NOMO-1 (cell line): ENCODE results near the gene DUSP5.
"Not testable (repeated sequence)": the region's sequence is repeated elsewhere in the genome, so short reads cannot be mapped to it uniquely, and the experiment has no call there.

ENCODE experiments used
- DNase-seq, 2 experiments: peaks; one replicate each; lab custom pipeline; 2025; ENCODE audit not compliant: unreplicated experiment in 2 of 2; lab: John Stamatoyannopoulos, UW

Gene DUSP5

DNA sequence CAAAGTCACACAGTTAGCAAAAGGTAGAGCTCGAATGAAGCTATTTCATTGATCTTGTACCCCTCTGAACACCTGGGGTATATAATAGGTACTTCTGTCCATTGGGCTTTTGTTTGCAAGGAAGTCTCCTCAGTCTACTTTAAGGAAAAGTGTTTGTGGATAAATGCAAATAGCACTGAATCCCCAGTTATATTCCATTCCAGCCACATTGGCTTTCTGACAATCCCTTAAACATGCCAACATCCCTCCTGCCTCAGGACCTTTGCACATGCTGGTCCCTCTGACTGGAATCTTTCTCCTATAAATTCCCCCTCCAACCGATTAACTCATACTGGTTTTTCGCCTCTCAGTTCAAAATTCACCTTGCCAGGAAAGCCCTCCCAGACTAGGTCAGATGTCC lies 17.1 kb downstream of the DUSP5 start:
- no peak for DNase-seq

DNA sequence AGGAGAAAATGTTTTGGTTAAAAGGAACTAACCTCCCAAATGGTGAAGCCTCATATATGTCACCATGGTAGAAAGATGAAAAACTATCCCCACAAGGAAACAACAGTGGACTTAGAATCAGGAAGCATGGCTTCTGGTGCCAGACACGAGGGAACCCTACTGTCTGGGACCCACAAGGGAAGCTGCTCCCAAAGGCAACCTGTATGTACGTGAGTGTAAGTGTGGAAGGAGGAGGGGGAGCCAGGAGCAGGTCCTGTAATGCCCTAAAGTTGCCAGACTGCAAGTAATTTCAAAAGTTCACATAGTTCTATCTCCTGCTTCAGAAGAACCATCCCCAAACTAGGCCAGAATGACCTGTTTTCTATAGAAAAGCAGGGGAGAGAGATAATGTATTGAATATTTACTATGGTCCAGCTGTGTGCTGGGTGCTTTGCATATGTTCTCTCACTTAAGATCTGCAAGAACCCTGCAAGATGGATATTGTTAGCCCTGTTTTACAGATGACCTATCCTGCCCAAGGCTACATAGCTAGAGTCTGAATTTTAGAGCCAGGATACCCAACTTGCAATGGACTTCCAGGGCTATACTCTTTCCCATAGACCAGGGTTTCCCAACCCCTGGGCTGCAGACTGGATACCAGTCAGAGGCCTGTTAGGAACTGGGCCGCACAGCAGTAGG lies 19.2 kb downstream of the DUSP5 start:
- no peak for DNase-seq

DNA sequence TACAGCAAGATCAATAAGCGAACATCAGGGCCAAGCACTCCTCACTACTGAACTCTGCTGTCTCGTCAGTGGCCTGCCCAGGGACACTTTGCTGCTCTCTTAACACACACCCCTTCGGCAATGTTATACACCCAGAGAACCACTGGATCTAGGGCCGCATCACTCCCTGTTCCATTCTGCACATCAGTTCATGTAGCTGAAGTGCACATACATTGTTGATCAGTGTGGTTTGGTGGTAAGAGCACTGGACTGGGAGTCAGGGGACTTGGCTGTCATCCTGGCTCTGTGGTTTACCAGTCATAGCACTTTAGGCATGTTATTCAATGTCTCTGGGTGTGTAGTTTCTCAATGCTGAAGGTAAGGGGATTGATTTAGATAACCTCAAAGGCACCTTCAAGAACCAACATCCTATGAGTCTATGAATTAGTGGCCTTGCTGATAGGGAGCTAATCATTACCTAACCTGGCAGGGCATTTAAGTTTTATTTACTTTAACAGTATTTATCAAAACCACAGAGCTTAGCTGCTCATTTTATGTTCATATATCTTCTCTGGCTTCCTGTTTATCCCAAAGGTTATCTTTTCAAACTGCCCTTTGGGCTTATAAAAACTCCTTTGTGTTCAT lies 24.8 kb downstream of the DUSP5 start:
- no peak for DNase-seq

DNA sequence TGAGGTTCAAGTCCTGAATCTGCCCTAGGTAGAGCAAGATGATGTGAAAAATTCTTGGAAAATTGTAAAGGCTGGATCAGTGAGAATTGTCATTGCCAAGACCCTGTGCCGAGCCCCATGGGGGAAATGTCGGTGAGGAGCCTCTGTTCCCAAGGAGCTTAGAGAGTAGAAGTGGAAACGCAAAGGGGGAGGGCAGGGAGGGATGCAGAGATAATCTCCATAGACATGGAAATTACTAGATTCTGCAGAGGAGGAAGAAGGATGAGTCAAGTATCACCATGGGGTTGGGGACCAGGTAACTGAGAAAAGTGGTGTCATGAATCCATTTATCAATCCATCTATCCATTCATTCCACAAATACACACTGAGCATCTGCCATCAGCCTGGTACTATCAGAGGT lies 26.0 kb downstream of the DUSP5 start:
- no peak for DNase-seq

DNA sequence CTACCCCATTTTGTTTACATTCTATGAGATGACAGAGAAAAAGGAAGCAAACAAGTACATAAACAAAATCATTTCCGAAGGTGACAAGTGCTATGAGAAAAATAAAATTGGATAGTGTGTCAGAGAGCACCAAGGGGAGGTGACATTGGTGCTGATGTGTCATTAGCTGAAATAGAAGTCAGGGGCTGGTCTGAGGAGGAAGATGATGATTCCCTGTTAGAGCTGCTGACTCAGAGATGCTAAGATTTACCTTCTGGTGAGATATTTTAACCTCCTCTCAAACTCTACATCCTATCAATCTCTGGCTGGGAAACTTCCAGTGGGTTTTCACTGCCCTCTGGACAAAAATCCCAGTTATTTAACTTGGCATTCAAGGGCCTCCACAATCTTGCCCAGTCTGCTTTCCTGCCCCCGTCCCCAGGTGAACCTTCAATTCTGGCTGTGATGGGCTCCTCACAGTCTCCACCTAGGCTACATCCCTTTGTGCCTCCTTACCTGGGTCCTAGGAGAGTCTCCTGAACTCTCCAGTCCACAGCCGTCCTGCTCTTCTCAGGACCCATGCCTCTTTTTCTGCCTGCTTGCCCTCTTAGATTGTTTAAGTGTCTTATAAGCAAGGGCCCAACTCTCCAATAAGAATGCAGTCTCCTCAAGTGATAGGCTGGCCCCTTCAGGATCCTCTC lies 26.6 kb downstream of the DUSP5 start:
- DNase-seq, result no peak

DNA sequence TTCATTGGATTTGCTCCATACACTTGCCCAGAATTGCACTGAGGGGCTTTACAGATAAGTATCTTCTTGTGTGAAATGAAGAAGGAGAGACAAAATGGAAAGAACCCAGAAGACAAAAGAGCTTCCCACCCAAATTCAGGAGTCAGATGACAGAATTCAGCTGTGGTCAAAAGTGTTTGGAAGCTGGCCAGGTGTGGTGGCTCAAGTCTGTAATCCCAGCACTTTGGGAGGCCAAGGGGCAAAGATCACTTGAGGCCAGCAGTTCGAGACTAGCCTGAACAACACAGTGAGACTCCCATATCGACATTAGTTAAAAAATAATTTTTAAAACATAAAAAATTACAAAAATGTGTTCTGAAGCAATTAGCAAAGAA lies 27.1 kb downstream of the DUSP5 start:
- DNase-seq, result no peak

DNA sequence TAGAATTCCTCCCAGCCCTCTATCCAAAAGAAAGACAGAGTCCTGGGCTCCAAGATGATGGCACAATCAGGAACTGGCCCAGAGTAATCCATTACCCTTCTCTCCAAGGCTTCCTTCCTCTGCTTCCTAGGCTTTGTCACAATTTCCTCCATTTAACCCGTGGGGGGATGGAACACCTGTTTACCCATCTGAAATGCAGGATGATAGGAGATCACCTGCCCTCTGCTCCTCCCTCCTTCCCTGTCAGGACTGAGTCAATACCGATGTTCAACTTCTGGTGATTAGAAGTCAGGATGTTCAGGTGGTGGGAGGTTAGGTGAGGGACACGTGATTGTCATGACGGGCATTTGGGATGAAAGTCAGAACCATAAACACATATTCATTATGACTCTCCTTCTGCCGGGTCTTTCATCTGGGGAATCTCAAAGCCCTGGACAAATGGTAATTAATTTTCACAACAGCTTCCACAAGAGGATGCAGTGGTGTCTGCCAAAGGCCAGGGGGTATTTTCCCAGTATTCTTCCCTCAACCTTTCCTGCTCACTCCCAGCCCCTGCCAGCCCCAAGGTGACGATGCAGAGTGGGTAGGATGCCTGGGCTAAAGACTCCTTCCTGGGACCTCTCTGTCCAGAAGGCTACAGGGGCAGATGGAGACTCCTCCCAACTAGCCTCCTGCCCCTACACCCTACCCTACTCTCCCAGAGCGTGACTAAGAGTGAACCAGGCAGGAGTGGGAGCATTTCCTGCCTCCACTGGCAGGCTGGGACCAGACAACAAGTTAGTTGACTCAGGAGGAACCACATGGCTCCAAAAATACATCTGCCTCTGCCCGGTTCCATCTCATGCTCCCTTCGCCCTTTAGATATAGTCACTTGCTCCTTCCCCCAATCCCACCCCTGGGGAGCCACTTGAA lies 27.9 kb downstream of the DUSP5 start:
- DNase-seq, result no peak

DNA sequence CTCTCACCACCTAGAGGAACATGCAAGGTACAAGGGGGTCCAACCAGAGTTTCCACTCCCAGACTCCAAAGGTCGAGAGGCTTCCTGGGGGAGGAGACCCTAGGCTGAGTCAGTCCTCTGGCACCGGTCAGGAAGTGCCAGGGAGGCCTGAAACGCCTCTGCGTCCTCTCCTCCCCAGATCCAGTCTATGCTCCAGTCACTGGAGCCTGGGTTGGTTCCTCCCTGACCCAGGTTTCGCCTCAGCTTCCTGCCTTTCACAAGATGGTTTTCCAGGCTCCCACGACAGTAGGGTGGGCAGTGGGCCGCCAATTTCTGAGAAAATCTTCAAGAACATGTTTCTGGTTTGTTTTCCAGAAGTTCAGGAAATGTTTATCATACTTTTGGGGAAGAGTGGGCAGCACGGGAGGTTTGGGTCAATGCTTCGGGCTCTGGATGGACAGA lies 30.0 kb downstream of the DUSP5 start:
- no peak for DNase-seq

DNA sequence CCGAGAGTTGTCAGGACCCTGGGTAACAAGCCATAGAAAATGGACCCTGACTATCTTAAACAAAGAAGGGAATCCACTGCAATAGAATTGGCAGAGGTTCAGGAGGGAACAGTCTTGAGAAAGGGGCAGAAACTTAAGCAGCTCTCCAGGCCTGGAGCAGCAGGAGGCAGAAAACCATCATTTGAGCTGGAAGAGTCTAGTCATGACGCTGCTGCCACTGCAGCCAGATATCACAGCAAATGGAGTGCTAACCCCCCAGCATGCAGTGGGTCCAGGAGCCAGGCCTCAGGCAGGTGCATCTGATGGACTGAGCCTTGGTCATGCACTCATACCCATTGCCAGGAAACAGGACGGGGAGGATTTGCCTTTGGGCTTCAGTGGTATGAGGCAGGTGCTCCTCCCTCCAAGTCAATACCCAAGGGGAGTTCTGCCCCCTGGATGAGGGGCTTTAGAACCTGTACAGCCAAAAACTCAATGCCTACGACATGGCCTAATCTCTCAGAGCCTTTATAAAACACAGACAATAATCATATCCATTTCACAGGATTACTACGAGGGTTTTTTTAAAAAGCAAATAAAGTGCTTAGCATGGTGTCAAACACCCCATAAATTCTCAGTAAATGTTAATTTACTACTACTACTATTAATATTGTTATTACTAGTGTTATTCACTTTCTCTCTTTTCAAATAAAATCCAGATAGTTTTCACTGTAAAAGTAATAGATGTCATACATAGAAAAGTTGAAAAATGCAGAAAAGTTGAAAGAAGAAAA lies 30.7 kb downstream of the DUSP5 start:
- DNase-seq, result no peak

DNA sequence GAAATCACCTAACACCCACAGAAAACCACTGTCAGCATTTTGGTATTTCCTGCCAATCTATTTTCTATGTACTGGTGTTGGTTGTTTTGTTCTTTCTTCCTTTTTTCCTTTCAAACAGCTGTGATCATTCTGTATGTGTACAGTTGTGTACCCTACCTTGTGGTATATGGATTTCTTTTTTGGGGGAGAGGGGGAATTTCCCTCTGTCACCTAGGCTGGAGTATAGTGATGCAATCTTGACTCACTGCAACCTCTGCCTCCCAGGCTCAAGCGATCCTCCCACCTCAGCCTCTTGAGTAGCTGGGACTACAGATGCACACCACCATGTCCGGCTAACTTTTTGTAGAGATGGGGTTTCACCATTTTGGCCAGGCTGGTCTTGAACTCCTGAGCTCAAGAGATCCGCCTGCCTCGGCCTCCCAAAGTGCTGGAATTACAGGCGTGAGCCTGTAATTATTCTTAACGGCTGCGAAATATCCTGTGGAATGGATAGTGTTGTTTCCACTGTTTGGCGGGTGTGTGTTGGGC lies 31.4 kb downstream of the DUSP5 start:
- DNase-seq, result not testable (repeated sequence)

DNA sequence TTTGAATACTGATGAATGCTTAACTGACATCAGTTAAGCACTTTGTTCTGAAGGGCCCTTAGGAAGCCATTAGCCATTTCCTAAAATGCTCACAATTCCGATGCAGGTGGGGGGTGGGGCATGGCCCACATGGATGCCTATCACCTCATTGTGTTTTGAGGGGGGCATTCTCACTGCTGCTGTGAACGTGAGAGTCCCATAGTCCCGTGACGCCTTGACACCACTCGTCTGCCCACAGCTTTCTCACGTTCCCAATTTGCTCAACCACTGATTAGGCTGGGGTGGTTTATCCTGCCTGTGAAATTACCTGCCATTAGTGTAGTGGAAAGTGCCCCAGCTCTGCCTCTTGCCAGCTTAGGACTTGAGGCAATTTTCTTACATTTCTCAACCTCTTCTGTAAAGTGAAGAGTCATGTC lies 31.9 kb downstream of the DUSP5 start:
- no peak for DNase-seq

DNA sequence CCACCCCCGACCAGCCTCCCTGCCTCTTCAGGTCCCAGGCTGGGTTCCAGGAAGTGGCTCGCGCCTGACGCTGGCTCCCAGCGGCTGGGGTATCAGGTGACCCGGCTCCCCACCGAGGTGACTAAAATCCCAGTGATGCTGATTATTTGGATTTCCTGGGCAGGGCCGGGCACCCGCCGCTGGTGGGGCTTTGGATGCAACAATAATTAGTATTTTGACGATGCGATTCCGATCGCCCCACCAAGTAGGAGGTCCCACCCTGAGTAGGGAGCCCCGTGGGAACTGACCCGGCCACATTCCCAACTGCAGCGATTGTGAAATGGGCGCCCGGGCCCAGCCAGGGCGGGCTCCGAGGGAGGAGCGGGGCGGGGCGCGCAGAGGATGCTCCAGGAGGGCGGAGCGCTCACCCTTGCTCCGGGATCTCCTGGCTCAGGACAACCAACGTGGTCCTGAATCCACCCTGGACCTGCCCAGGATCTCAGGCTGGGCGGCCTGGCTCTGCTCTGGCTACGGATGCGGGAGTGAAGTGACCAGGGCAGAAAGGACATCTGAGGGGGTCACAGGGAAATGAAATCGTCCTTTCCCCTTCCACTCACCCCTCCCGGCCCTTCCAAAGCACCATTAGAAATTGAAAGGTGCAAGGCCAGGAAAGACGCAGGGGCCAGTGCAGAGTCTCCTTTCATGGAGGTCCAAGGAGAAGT lies 32.6 kb downstream of the DUSP5 start:
- DNase-seq, result no peak

DNA sequence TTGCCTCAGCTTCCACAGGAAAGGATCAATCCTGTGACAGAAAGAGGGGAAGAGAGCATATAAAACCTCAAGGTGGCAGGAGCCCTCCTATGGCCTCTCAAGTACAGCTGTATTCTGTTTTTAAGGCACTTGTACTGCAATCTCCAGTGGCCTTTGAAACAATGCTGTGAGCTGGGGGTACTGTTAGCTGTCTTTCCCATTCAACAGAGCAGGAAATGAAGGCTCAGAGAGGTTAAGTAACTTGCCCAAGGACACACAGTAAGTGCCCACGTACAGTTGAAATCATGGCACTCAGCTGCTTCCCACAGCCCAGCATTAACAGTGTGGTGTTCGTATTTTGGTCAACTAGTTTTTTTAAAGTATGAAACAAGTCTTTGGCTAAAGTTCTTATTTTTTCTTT lies 34.0 kb downstream of the DUSP5 start:
- DNase-seq, result no peak

DNA sequence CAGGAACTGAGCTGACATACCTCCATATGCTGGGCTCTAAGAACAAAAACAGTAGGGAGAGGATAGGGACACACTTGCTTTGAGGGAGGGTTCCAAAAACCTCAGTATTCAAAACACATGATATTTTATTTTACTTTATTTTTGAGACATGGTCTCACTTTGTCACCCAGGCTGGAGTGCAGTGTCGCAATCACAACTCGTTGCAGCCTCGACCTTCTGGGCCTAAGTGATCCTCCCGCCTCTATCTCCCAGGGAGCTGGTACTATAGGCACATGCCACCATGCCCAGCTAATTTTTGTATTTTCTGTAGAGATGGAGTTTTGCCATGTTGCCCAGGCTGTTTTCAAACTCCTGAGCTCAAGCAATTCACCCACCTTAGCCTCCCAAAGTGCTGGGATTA lies 34.9 kb downstream of the DUSP5 start:
- not testable (repeated sequence) for DNase-seq

DNA sequence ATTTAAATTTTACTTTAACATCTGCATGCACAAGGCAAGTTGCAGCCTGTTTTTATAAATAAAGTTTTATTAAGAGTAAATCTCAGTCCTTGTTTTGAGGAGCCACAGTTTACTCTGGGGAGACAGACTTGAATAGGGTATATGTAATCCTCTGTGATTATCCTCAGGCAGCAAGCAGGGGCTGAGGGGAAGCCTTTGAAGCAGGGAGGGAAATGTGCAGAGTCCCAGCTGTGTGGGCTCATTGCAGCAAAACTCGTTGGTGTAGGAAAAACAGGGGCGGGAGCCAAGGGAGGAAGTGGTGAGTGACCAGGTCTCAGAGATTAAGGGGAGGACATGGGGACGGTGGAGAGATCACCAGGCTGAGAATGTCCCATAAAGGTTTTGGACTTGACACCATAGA lies 35.4 kb downstream of the DUSP5 start:
- no peak for DNase-seq

DNA sequence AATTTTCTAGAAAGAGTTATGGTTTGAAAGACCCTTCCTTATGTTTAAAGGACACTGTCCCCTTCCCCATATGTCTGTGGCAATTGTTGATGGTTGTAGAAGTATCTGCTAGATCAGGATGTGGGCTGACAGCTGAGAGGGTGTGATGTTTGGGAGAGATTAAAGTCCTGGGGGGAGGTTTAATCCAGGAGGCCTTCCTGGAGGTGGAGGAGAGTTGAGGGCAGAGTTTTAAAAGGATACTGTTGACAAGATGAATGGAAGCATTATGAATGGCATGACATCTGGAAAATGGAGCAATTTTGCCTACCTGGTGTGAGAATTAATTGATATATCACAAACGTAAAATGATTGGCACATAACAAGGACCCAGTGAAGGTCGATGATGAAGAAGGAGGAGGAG lies 36.9 kb downstream of the DUSP5 start:
- DNase-seq, result no peak

DNA sequence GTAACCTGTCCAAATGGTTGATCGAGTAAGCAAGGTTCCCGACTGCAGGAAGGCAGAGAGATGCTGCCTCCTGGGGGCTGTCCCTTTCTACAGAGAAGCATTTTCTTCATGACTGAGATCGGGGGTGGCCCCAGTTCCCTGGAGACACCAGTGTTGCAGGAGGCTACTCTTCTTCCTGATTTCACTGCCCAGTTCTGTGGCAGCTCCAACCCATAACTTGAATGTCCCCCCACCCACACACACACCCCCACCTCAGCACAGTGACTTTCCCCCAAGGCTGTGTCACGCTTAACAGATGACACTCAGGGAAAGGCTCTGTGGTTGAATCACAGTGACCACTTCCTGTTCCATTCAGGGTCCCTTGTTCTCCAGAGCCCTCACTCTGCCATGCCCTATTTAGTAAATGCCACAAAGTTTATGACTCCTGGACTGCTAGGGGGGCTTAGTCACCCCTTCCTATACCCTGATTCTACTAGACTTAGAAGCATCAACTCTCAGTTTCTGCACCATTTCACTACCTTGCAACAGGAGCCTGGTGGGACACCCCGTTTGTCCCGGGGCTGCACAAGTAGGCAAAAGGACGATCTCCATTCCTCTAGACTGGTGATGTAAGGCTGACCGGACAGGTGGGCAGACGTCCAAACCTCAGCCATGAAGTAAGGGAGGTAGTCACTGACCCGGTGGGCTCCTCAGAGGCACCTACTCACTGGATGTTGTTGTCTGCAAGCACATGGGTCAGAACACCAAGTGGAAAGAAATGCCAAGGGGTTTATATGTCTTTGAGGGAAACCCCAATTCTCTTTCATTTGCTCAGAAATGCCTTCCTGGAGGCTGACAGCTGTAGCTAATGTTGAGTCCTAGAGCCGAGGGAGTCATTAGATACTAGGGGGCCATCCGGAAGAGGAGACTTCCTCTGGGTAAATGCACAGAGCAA lies 38.5 kb downstream of the DUSP5 start:
- DNase-seq, result peak; percentile 39 to 62

DNA sequence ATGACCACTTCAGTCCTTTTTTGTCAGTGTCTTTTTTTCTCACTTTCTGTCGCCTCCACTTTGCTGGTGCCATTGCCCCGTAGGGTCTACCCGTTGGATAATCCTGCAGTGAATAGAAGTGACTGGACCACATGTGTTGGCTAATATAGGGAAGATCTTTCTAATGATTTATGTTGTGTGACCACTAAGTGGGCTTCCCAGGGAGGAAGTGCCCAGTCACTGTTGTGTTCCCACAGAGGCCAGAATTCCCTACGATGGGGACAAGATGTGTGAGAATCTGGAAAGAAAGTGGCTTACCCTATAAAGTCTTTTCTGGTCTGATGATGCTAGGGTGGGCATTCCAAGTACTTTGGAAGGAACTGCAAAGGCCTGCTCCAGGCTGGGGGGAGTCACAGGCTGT lies 41.4 kb downstream of the DUSP5 start:
- DNase-seq, result no peak

DNA sequence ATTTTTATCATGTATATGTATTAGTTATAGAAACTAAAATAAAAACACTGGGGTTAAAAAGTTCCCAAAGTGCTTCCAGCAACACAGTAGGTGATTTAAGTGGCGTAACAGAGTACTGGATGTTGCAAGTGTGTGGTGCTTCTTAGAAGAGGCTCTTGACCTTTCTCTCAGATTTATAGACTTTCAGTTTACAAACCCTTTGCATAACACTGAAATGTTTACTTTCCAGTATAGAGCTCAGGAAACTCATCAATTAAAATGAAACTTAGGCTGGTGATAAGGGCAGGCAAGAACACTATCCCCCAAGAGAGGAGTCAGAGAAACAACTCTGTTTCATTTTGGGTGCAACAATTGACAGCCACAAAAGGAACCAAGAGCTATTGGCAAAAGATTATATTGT lies 42.3 kb downstream of the DUSP5 start:
- no peak for DNase-seq
